Activated CD8-positive, alpha-beta T cell treated with anti-CD3 and anti-CD28 coated beads for 36 hours (primary cell): ENCODE data around the gene RAB28. TPM values are rescaled to one million over a fixed set of nuclear protein-coding genes. Genes with fewer than 3 reads are reported as not detected.

ENCODE experiments used
- ATAC-seq: fragments of 200-7000 bp; cut with Tn5 transposase; one replicate; pipeline ENCODE4 v1.10.0; 2021; ENCODE audit warnings: mild to moderate bottlenecking, moderate library complexity
- CTCF ChIA-PET: fragments of 350-600 bp; sonication (Branson Sonifier 250); formaldehyde crosslinking; loops from one replicate; lab custom pipeline; 2021; ENCODE audit warnings: antibody characterized with exemption; lab: Charles Lee
- POLR2A ChIA-PET: fragments of 350-600 bp; sonication (Branson Sonifier 250); formaldehyde crosslinking; loops from one replicate; lab custom pipeline; 2021; ENCODE audit warnings: antibody characterized with exemption; lab: Charles Lee
- DNase-seq: peaks from one replicate; pipeline ENCODE4 v3.0.0-alpha.2; 2020
- H3K27ac Mint-ChIP-seq: one replicate; pipeline ENCODE4 v1.8.0; 2021; ENCODE audit warnings: mild to moderate bottlenecking, mixed read lengths
- H3K27me3 Mint-ChIP-seq: one replicate; pipeline ENCODE4 v1.8.0; 2021; ENCODE audit warnings: mixed read lengths
- H3K36me3 Mint-ChIP-seq: one replicate; pipeline ENCODE4 v1.8.0; 2021; ENCODE audit warnings: low read depth, mixed read lengths
- H3K4me1 Mint-ChIP-seq: one replicate; pipeline ENCODE4 v1.8.0; 2021; ENCODE audit warnings: low read depth, mixed read lengths
- H3K4me3 Mint-ChIP-seq: one replicate; pipeline ENCODE4 v1.8.0; 2021; ENCODE audit warnings: mild to moderate bottlenecking, moderate library complexity, mixed read lengths
- H3K9me3 Mint-ChIP-seq: one replicate; pipeline ENCODE4 v1.8.0; 2021; ENCODE audit warnings: mixed read lengths
- intact Hi-C: fragments of 100-400 bp; cut with micrococcal nuclease; formaldehyde crosslinking; loops from one replicate; pipeline ENCODE4 v1.10.0; 2022
- total RNA-seq, 2 experiments: library from RNA; stranded (reverse); gene quantifications; one replicate each; pipeline ENCODE4 v1.2.3, GENCODE V29; 2021
- TF ChIP-seq, protein P1 (sequence below): fragments of 200-600 bp; IDR thresholded peaks from one replicate; pipeline ENCODE4 v1.8.0; 2022; ENCODE audit warnings: antibody characterized with exemption, mild to moderate bottlenecking

Gene RAB28
- total RNA-seq, 2 experiments from 2014 or later: 12.5 to 13.1 TPM

DNA sequence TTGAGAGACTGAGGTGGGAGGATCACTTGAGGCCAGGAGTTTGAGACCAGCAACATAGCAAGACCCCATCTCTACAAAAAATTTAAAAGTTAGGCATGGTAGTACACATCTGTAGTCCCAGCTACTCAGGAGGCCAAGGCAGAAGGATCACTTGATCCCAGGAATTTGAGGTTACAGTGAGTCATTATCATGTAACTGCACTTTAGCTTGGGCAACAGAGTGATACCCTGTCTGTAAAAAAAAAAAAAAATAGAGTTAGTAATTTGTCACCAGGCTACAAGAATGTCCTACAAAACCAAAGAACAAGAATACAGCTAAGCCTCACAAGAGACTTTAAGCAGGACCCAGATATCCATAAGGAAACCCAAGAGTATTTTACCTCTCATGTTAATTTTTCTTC lies 27.0 kb upstream of the RAB28 start:
- ATAC-seq (no peak), DNase-seq (no peak)
- TF ChIP-seq, protein P1, sequence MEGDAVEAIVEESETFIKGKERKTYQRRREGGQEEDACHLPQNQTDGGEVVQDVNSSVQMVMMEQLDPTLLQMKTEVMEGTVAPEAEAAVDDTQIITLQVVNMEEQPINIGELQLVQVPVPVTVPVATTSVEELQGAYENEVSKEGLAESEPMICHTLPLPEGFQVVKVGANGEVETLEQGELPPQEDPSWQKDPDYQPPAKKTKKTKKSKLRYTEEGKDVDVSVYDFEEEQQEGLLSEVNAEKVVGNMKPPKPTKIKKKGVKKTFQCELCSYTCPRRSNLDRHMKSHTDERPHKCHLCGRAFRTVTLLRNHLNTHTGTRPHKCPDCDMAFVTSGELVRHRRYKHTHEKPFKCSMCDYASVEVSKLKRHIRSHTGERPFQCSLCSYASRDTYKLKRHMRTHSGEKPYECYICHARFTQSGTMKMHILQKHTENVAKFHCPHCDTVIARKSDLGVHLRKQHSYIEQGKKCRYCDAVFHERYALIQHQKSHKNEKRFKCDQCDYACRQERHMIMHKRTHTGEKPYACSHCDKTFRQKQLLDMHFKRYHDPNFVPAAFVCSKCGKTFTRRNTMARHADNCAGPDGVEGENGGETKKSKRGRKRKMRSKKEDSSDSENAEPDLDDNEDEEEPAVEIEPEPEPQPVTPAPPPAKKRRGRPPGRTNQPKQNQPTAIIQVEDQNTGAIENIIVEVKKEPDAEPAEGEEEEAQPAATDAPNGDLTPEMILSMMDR: no peak
- ChIA-PET POLR2A (no interaction called here), CTCF (interaction anchor here (0.6 kb wide), 1 partner anchor 128 kb away, joined by 3 read pairs; no protein-coding TSS in a partner anchor)
- Mint-ChIP-seq H3K27ac (no peak overlapping the region), H3K9me3 (no peaks in the 10 kb centered on the region), H3K36me3 (no peaks in the 10 kb centered on the region), H3K4me3 (no peak overlapping the region), H3K27me3 (peaks cover 31% of the 10 kb centered on the region), H3K4me1 (no peaks in the 10 kb centered on the region)
- intact Hi-C loops: no loop called here

- H3K9me3 Mint-ChIP-seq: no peaks in the 10 kb centered on the region
Measured at GRCh38 chr4:13509442-13509841, 25.3 kb upstream of the RAB28 start.

GRCh38 chr4:13504374-13504773 lies 20.2 kb upstream of the RAB28 start:
- H3K27ac Mint-ChIP-seq: no peak overlapping the region
- no peak for DNase-seq
- ChIA-PET CTCF (no interaction called here), POLR2A (no interaction called here)
- H3K4me3 Mint-ChIP-seq: no peak overlapping the region
- intact Hi-C loops: no loop called here
- no peak for ATAC-seq
- H3K9me3 Mint-ChIP-seq: no peaks in the 10 kb centered on the region
- no peaks in the 10 kb centered on the region for H3K4me1 Mint-ChIP-seq
- no peaks in the 10 kb centered on the region for H3K36me3 Mint-ChIP-seq
- TF ChIP-seq, protein P1: no peak
- peaks cover 32% of the 10 kb centered on the region for H3K27me3 Mint-ChIP-seq

More at GRCh38 chr4:13509442-13509841, 25.3 kb upstream of the RAB28 start:
- DNase-seq (no peak), ATAC-seq (no peak)
- Mint-ChIP-seq H3K36me3 (no peaks in the 10 kb centered on the region), H3K27me3 (peaks cover 26% of the 10 kb centered on the region), H3K27ac (no peak overlapping the region), H3K4me3 (no peak overlapping the region), H3K4me1 (no peaks in the 10 kb centered on the region)
- POLR2A ChIA-PET: interaction anchor here (0.5 kb wide), 1 partner anchor 19 kb away, joined by 3 read pairs; no protein-coding TSS in a partner anchor
- CTCF ChIA-PET: no interaction called here
- TF ChIP-seq, protein P1: no peak
- intact Hi-C loops: no loop called here

DNA sequence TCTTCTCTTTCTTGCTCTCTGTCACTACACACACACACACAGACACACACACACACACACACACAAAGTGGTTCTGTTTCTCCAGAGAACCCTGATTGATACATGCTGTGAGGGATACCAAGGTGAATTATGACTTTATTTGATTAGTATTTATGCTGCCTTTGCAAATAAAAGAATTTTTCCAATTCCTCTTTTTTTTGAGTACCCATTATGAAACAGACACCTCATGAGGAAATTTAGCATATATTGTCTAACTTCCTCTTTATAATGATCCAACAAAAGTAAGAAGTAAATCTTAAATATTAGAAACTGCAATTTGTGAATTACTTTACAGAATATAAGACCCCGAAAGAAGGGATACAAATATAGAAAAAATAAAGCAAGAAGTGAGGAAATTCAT lies 14.3 kb upstream of the RAB28 start:
- peaks cover 6% of the 10 kb centered on the region for H3K9me3 Mint-ChIP-seq
- ATAC-seq (no peak), DNase-seq (no peak)
- H3K27ac Mint-ChIP-seq: no peak overlapping the region
- POLR2A ChIA-PET: no interaction called here
- H3K27me3 Mint-ChIP-seq: peaks cover 33% of the 10 kb centered on the region
- H3K4me3 Mint-ChIP-seq: no peak overlapping the region
- CTCF ChIA-PET: interaction anchor here (0.6 kb wide), 1 partner anchor 14 kb away, joined by 4 read pairs; no protein-coding TSS in a partner anchor
- TF ChIP-seq, protein P1: no peak
- no peaks in the 10 kb centered on the region for H3K4me1 Mint-ChIP-seq
- no peaks in the 10 kb centered on the region for H3K36me3 Mint-ChIP-seq
- intact Hi-C loops: no loop called here

GRCh38 chr4:13496605-13497004 lies 12.5 kb upstream of the RAB28 start:
- no peaks in the 10 kb centered on the region for H3K36me3 Mint-ChIP-seq
- H3K27ac Mint-ChIP-seq: no peak overlapping the region
- POLR2A ChIA-PET: interaction anchor here (0.9 kb wide), 1 partner anchor 13 kb away, joined by 3 read pairs; no protein-coding TSS in a partner anchor
- DNase-seq: no peak
- peaks cover 31% of the 10 kb centered on the region for H3K27me3 Mint-ChIP-seq
- CTCF ChIA-PET: interaction anchor here (0.8 kb wide), 2 partner anchors 25 to 65 kb away, joined by 3 read pairs; no protein-coding TSS in a partner anchor
- H3K4me3 Mint-ChIP-seq: no peak overlapping the region
- H3K9me3 Mint-ChIP-seq: peaks cover 6% of the 10 kb centered on the region
- no peak for ATAC-seq
- no peaks in the 10 kb centered on the region for H3K4me1 Mint-ChIP-seq
- TF ChIP-seq, protein P1: no peak
- intact Hi-C loops: no loop called here
